ENCODE measurements around the gene IFI16. TPM values are rescaled to one million over a fixed set of nuclear protein-coding genes. Genes with fewer than 3 reads are reported as not detected.

The IFI16 gene
- total and polyA plus RNA-seq, 2 of the 4 experiments (the other 2 are of a cell fraction) = 45.0 to 65.3 TPM

DNA sequence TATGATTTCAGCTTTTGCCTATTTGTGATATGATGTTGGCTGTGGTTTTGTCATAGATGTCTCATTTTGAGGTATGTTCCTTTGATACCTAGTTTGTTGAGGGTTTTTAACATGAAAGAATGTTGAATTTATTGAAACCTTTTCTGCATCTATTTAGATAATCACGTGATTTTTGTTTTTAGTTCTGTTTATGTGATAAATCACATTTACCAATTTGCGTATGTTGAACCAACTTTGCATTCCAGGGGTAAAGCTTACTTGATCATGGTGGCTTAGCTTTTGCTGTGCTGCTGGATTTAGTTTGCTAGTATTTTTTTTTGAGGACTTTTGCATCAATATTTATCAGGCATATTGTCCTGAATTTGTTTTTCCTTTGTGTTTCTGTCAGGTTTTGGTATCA, 26.5 kb upstream of the IFI16 start:
- H3K4me2 ChIP-seq (ENCODE audit: low read depth, low read length) = no peak overlapping the region
- H3K9me1 ChIP-seq (ENCODE audit: insufficient read depth, low read length) = no peaks in the 10 kb centered on the region
- intact Hi-C loops (cut with micrococcal nuclease) (no loop called here), in situ Hi-C loops (cut with MboI; ENCODE audit: low sequenced_read_pairs) (no loop called here), dilution Hi-C loops (cut with HindIII; ENCODE audit: low sequenced_read_pairs, unreplicated experiment) (no loop called here)
- no peak overlapping the region for H3K27ac ChIP-seq (ENCODE audit: insufficient read depth, low read length)
- H3K9me3 ChIP-seq (ENCODE audit: control insufficient read depth, insufficient read depth, low read length) = no peaks in the 10 kb centered on the region
- H3K56ac ChIP-seq (ENCODE audit: extremely low read depth, insufficient read depth, low read length) = no peak overlapping the region
- no peak overlapping the region for H3K14ac ChIP-seq (replicated peaks; ENCODE audit: low read depth, low read length)
- ATAC-seq (ENCODE audit: low read depth) = no peak
- H3K4ac ChIP-seq (ENCODE audit: low read depth, low read length) = no peak overlapping the region
- no peak overlapping the region for H4K91ac ChIP-seq (ENCODE audit: insufficient read depth, low read depth, low read length)
- H3K9ac ChIP-seq (ENCODE audit: low read depth, low read length) = no peak overlapping the region
- no peak overlapping the region for H4K8ac ChIP-seq (ENCODE audit: low read depth in 2 of 2, low read length in 2 of 2)
- H2AFZ ChIP-seq (replicated peaks; ENCODE audit: low read length, poor library complexity) = no peak overlapping the region
- H3K27me3 ChIP-seq (ENCODE audit: control insufficient read depth, insufficient read depth, low read length) = no peaks in the 10 kb centered on the region
- no peak overlapping the region for H3K18ac ChIP-seq (ENCODE audit: low read depth, low read length)
- H3K23ac ChIP-seq (ENCODE audit: low read depth, low read length) = no peak overlapping the region
- TF ChIP-seq MAFK (IDR thresholded peaks at IDR 0.05; ENCODE audit: low read depth, low read length) (no peak), BHLHE40 (IDR thresholded peaks at IDR 0.05; ENCODE audit: low read depth, low read length) (no peak), RAD21 (IDR thresholded peaks at IDR 0.05; ENCODE audit: low read length) (no peak), CTCF (conservative IDR thresholded peaks at IDR 0.05; ENCODE audit: low read depth, low read length) (no peak), POLR2A (IDR thresholded peaks at IDR 0.05; ENCODE audit: low read depth, low read length) (no peak)
- H3K79me1 ChIP-seq (ENCODE audit: low read depth in 1 of 2, low read length in 2 of 2) = no peaks in the 10 kb centered on the region
- no peak overlapping the region for H2BK20ac ChIP-seq (ENCODE audit: low read depth, low read length)
- no peak overlapping the region for H2BK15ac ChIP-seq (ENCODE audit: low read depth, low read length)
- no peaks in the 10 kb centered on the region for H4K20me1 ChIP-seq (ENCODE audit: insufficient read depth, low read length)
- no CpG with 5 or more reads among the region's 2 CpGs for WGBS, 2 experiments (ENCODE audit: extremely low coverage in 2 of 2, insufficient read length in 1 of 2)
- H2BK5ac ChIP-seq (ENCODE audit: low read depth, low read length, poor library complexity, severe bottlenecking) = no peak overlapping the region
- ChIA-PET CTCF (no interaction called here), POLR2A (ENCODE audit: unreplicated experiment) (no interaction called here)
- H2AK5ac ChIP-seq (ENCODE audit: low read depth, low read length) = no peak overlapping the region
- no peak overlapping the region for H2BK120ac ChIP-seq (ENCODE audit: low read depth, low read length)
- no peak overlapping the region for H2AK9ac ChIP-seq (replicated peaks; ENCODE audit: low read depth, low read length, poor library complexity)
- no peak for DNase-seq
- H3K4me1 ChIP-seq (ENCODE audit: control insufficient read depth, insufficient read depth, low read length) = no peaks in the 10 kb centered on the region
- no peak overlapping the region for H3K4me3 ChIP-seq (ENCODE audit: insufficient read depth, low read depth, low read length)
- no peaks in the 10 kb centered on the region for H3K36me3 ChIP-seq (ENCODE audit: control insufficient read depth, insufficient read depth, low read length)
- BruUV-seq (replicated peaks) = no TSS peak
- no peak overlapping the region for H4K5ac ChIP-seq (ENCODE audit: low read depth, low read length)
